ENCODE data around the gene CES3. TPM values are rescaled to one million over a fixed set of nuclear protein-coding genes. Genes with fewer than 3 reads are reported as not detected.

CES3 gene
- total RNA-seq, 1 experiment from 2014 or later = 3.7 TPM

DNA sequence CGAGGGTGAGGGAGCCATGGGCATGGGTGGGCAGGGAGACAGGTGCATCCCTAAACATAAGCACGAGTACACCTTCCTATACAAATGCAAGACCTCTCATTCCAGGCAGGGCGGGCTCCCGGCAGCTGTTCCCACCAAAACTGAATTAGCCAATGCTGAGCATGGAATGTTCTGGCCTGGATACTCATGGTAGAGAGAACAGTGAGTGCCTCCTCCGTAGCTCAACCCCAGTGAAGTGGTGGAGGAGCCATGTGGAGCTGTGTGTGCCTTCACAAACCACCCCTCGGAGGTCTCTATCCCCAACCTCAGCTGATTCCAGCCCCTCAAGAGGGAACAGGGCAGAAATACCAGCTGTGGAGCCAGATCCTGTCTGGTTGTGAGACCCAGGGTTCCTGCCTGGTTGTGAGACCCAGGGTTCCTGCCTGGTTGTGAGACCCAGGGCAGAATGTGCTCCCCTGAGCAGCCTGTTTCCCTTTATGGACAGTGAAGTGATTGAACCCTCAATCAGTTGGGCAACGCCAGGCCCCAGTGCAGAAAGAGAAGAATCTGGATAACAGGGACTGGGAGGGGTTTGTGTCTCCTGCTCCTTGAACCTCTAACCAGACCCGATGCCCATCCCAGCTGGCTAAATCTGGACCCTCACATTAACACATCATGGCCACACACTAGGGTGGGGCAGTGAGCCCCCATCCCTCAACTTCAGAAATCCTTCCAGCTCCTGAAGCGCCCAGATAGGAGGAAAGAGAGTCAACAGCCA, 40.0 kb upstream of the CES3 start:
- DNase-seq = no peak
- Histone ChIP-seq H3K23me2 (ENCODE audit: insufficient read length, low read depth, low read length, poor library complexity, severe bottlenecking) (peaks cover 5% of the 10 kb centered on the region), H2BK20ac (ENCODE audit: low read depth, low read length, poor library complexity, severe bottlenecking) (no peak overlapping the region), H3K14ac (ENCODE audit: insufficient read depth, low read length) (no peak overlapping the region), H3K79me1 (ENCODE audit: insufficient read depth, low read depth, low read length, poor library complexity, severe bottlenecking) (no peaks in the 10 kb centered on the region), H2BK15ac (ENCODE audit: low read depth, low read length) (no peak overlapping the region), H2BK5ac (ENCODE audit: insufficient read length, low read length) (no peak overlapping the region), H3K4me1 (ENCODE audit: insufficient read depth, low read length) (no peaks in the 10 kb centered on the region), H3T11ph (ENCODE audit: low read length) (no peak overlapping the region), H2AK5ac (ENCODE audit: insufficient read length, low read length) (no peak overlapping the region), H4K91ac (ENCODE audit: insufficient read length, low read depth, low read length) (no peak overlapping the region), H3K9me3 (ENCODE audit: control insufficient read depth, low read depth, low read length) (no peaks in the 10 kb centered on the region), H3K4ac (ENCODE audit: low read depth, low read length) (no peak overlapping the region), H4K20me1 (ENCODE audit: control insufficient read depth, insufficient read depth, insufficient read length) (no peaks in the 10 kb centered on the region), H3K27ac (ENCODE audit: insufficient read length, low read depth, low read length) (no peak overlapping the region), H3K4me2 (ENCODE audit: insufficient read depth, insufficient read length, low read length) (no peak overlapping the region), H3K9ac (ENCODE audit: extremely low read depth, insufficient read length, low read length) (no peak overlapping the region), H3K56ac (ENCODE audit: insufficient read length, low read depth, low read length) (no peak overlapping the region), H2BK12ac (ENCODE audit: insufficient read length, low read depth, low read length) (no peak overlapping the region), H3K27me3 (ENCODE audit: insufficient read depth, low read length) (peaks cover 12% of the 10 kb centered on the region; the same call in 1 of the 2 replicates), H4K5ac (ENCODE audit: insufficient read length, low read depth, low read length) (no peak overlapping the region), H3K23ac (ENCODE audit: insufficient read length, low read depth, low read length) (no peak overlapping the region), H2AFZ (ENCODE audit: low read length) (no peak overlapping the region), H4K8ac (replicated peaks; ENCODE audit: insufficient read length, low read depth, low read length) (no peak overlapping the region), H3K79me2 (ENCODE audit: insufficient read depth, low read length) (no peaks in the 10 kb centered on the region), H3K18ac (ENCODE audit: insufficient read length, low read depth, low read length) (no peak overlapping the region), H2BK120ac (ENCODE audit: low read depth, low read length, poor library complexity, severe bottlenecking) (no peak overlapping the region)
- no CpG with 5 or more reads among the region's 9 CpGs for WGBS (ENCODE audit: extremely low coverage, insufficient read length, low lambda C conversion rate)
- TF ChIP-seq, protein P1, sequence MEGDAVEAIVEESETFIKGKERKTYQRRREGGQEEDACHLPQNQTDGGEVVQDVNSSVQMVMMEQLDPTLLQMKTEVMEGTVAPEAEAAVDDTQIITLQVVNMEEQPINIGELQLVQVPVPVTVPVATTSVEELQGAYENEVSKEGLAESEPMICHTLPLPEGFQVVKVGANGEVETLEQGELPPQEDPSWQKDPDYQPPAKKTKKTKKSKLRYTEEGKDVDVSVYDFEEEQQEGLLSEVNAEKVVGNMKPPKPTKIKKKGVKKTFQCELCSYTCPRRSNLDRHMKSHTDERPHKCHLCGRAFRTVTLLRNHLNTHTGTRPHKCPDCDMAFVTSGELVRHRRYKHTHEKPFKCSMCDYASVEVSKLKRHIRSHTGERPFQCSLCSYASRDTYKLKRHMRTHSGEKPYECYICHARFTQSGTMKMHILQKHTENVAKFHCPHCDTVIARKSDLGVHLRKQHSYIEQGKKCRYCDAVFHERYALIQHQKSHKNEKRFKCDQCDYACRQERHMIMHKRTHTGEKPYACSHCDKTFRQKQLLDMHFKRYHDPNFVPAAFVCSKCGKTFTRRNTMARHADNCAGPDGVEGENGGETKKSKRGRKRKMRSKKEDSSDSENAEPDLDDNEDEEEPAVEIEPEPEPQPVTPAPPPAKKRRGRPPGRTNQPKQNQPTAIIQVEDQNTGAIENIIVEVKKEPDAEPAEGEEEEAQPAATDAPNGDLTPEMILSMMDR (conservative IDR thresholded peaks at IDR 0.05) = no peak
- Mint-ChIP-seq H3K27ac (no peak overlapping the region), H3K36me3 (ENCODE audit: insufficient read depth in 1 of 3, low read depth in 3 of 3) (no peaks in the 10 kb centered on the region; a peak in 1 of 7 replicates), H3K4me1 (peaks cover 0 to 7% of the 10 kb centered on the region in 2 experiments; a peak in 2 of 4 replicates), H3K4me3 (no peak overlapping the region), H3K27me3 (ENCODE audit: low read depth) (peaks cover 64% of the 10 kb centered on the region), H3K9me3 (no peaks in the 10 kb centered on the region; a peak in 1 of 5 replicates)

All from H9 (cell line).